Measurements from ENCODE around the gene IQSEC1.

The IQSEC1 gene

GRCh38 chr3:12960497-12960896 lies 112.7 kb downstream of the IQSEC1 start:
- Histone ChIP-seq H3K9ac (ENCODE audit: low read length) (no peak overlapping the region), H3K4me1 (ENCODE audit: control insufficient read depth, insufficient read depth, low read length) (peaks cover 26% of the 10 kb centered on the region), H3K36me3 (ENCODE audit: control insufficient read depth, insufficient read depth, low read length) (no peaks in the 10 kb centered on the region), H3K4me3 (ENCODE audit: low read depth, low read length) (no peak overlapping the region), H3K27ac (ENCODE audit: low read depth, low read length) (no peak overlapping the region), H3K27me3 (ENCODE audit: control insufficient read depth, insufficient read depth, low read length) (no peaks in the 10 kb centered on the region), H3K9me3 (ENCODE audit: control insufficient read depth, insufficient read depth, low read depth, low read length) (no peaks in the 10 kb centered on the region)

- Histone ChIP-seq H3K9ac (ENCODE audit: low read length) (no peak overlapping the region), H3K4me1 (ENCODE audit: control insufficient read depth, insufficient read depth, low read length) (peaks cover 20% of the 10 kb centered on the region), H3K4me3 (ENCODE audit: low read depth, low read length) (no peak overlapping the region)
Measured at GRCh38 chr3:12959838-12960378, 113.3 kb downstream of the IQSEC1 start.

GRCh38 chr3:12959410-12959809 lies 113.8 kb downstream of the IQSEC1 start:
- H3K27me3 ChIP-seq (ENCODE audit: control insufficient read depth, insufficient read depth, low read length) = no peaks in the 10 kb centered on the region
- H3K4me1 ChIP-seq (ENCODE audit: control insufficient read depth, insufficient read depth, low read length) = peaks cover 19% of the 10 kb centered on the region
- H3K36me3 ChIP-seq (ENCODE audit: control insufficient read depth, insufficient read depth, low read length) = no peaks in the 10 kb centered on the region
- no peak overlapping the region for H3K27ac ChIP-seq (ENCODE audit: low read depth, low read length)
- no peaks in the 10 kb centered on the region for H3K9me3 ChIP-seq (ENCODE audit: control insufficient read depth, insufficient read depth, low read depth, low read length)
- no peak overlapping the region for H3K9ac ChIP-seq (ENCODE audit: low read length)
- no peak overlapping the region for H3K4me3 ChIP-seq (ENCODE audit: low read depth, low read length)

More at GRCh38 chr3:12959838-12960378, 113.3 kb downstream of the IQSEC1 start:
- no peaks in the 10 kb centered on the region for H3K9me3 ChIP-seq (ENCODE audit: control insufficient read depth, insufficient read depth, low read depth, low read length)
- H3K27ac ChIP-seq (ENCODE audit: low read depth, low read length) = no peak overlapping the region
- H3K36me3 ChIP-seq (ENCODE audit: control insufficient read depth, insufficient read depth, low read length) = no peaks in the 10 kb centered on the region
- H3K27me3 ChIP-seq (ENCODE audit: control insufficient read depth, insufficient read depth, low read length) = no peaks in the 10 kb centered on the region

- Histone ChIP-seq H3K4me1 (ENCODE audit: control insufficient read depth, insufficient read depth, low read length) (peaks cover 19% of the 10 kb centered on the region), H3K4me3 (ENCODE audit: low read depth, low read length) (no peak overlapping the region), H3K9ac (ENCODE audit: low read length) (no peak overlapping the region), H3K36me3 (ENCODE audit: control insufficient read depth, insufficient read depth, low read length) (no peaks in the 10 kb centered on the region), H3K27me3 (ENCODE audit: control insufficient read depth, insufficient read depth, low read length) (no peaks in the 10 kb centered on the region), H3K27ac (ENCODE audit: low read depth, low read length) (no peak overlapping the region), H3K9me3 (ENCODE audit: control insufficient read depth, insufficient read depth, low read depth, low read length) (no peaks in the 10 kb centered on the region)
Measured at GRCh38 chr3:12957824-12958792, 115.1 kb downstream of the IQSEC1 start.

GRCh38 chr3:12957339-12957738 lies 115.9 kb downstream of the IQSEC1 start:
- no peaks in the 10 kb centered on the region for H3K27me3 ChIP-seq (ENCODE audit: control insufficient read depth, insufficient read depth, low read length)
- no peaks in the 10 kb centered on the region for H3K36me3 ChIP-seq (ENCODE audit: control insufficient read depth, insufficient read depth, low read length)
- H3K4me1 ChIP-seq (ENCODE audit: control insufficient read depth, insufficient read depth, low read length) = peaks cover 19% of the 10 kb centered on the region
- no peak overlapping the region for H3K9ac ChIP-seq (ENCODE audit: low read length)
- H3K4me3 ChIP-seq (ENCODE audit: low read depth, low read length) = no peak overlapping the region
- no peak overlapping the region for H3K27ac ChIP-seq (ENCODE audit: low read depth, low read length)
- H3K9me3 ChIP-seq (ENCODE audit: control insufficient read depth, insufficient read depth, low read depth, low read length) = no peaks in the 10 kb centered on the region

GRCh38 chr3:12956316-12956660 lies 116.9 kb downstream of the IQSEC1 start:
- Histone ChIP-seq H3K27me3 (ENCODE audit: control insufficient read depth, insufficient read depth, low read length) (no peaks in the 10 kb centered on the region), H3K4me1 (ENCODE audit: control insufficient read depth, insufficient read depth, low read length) (peaks cover 19% of the 10 kb centered on the region), H3K9me3 (ENCODE audit: control insufficient read depth, insufficient read depth, low read depth, low read length) (no peaks in the 10 kb centered on the region), H3K4me3 (ENCODE audit: low read depth, low read length) (no peak overlapping the region), H3K27ac (ENCODE audit: low read depth, low read length) (no peak overlapping the region), H3K9ac (ENCODE audit: low read length) (no peak overlapping the region), H3K36me3 (ENCODE audit: control insufficient read depth, insufficient read depth, low read length) (no peaks in the 10 kb centered on the region)

GRCh38 chr3:12955651-12956315 lies 117.4 kb downstream of the IQSEC1 start:
- H3K4me3 ChIP-seq (ENCODE audit: low read depth, low read length) = no peak overlapping the region
- no peak overlapping the region for H3K27ac ChIP-seq (ENCODE audit: low read depth, low read length)
- H3K27me3 ChIP-seq (ENCODE audit: control insufficient read depth, insufficient read depth, low read length) = no peaks in the 10 kb centered on the region
- H3K4me1 ChIP-seq (ENCODE audit: control insufficient read depth, insufficient read depth, low read length) = peaks cover 14% of the 10 kb centered on the region
- no peak overlapping the region for H3K9ac ChIP-seq (ENCODE audit: low read length)
- H3K9me3 ChIP-seq (ENCODE audit: control insufficient read depth, insufficient read depth, low read depth, low read length) = no peaks in the 10 kb centered on the region
- no peaks in the 10 kb centered on the region for H3K36me3 ChIP-seq (ENCODE audit: control insufficient read depth, insufficient read depth, low read length)

GRCh38 chr3:12954891-12955650 lies 118.2 kb downstream of the IQSEC1 start:
- H3K4me3 ChIP-seq (ENCODE audit: low read depth, low read length) = no peak overlapping the region
- no peaks in the 10 kb centered on the region for H3K9me3 ChIP-seq (ENCODE audit: control insufficient read depth, insufficient read depth, low read depth, low read length)
- H3K27ac ChIP-seq (ENCODE audit: low read depth, low read length) = no peak overlapping the region
- H3K4me1 ChIP-seq (ENCODE audit: control insufficient read depth, insufficient read depth, low read length) = peaks cover 7% of the 10 kb centered on the region
- H3K9ac ChIP-seq (ENCODE audit: low read length) = no peak overlapping the region
- no peaks in the 10 kb centered on the region for H3K36me3 ChIP-seq (ENCODE audit: control insufficient read depth, insufficient read depth, low read length)
- no peaks in the 10 kb centered on the region for H3K27me3 ChIP-seq (ENCODE audit: control insufficient read depth, insufficient read depth, low read length)

- Histone ChIP-seq H3K9me3 (ENCODE audit: control insufficient read depth, insufficient read depth, low read depth, low read length) (no peaks in the 10 kb centered on the region), H3K36me3 (ENCODE audit: control insufficient read depth, insufficient read depth, low read length) (no peaks in the 10 kb centered on the region), H3K4me1 (ENCODE audit: control insufficient read depth, insufficient read depth, low read length) (no peaks in the 10 kb centered on the region; the same call in 1 of the 2 replicates), H3K27me3 (ENCODE audit: control insufficient read depth, insufficient read depth, low read length) (no peaks in the 10 kb centered on the region), H3K27ac (ENCODE audit: low read depth, low read length) (no peak overlapping the region), H3K4me3 (ENCODE audit: low read depth, low read length) (no peak overlapping the region), H3K9ac (ENCODE audit: low read length) (no peak overlapping the region)
Measured at GRCh38 chr3:12954180-12954579, 119.0 kb downstream of the IQSEC1 start.

GRCh38 chr3:12953201-12953995 lies 119.8 kb downstream of the IQSEC1 start:
- Histone ChIP-seq H3K9me3 (ENCODE audit: control insufficient read depth, insufficient read depth, low read depth, low read length) (no peaks in the 10 kb centered on the region), H3K4me1 (ENCODE audit: control insufficient read depth, insufficient read depth, low read length) (no peaks in the 10 kb centered on the region; the same call in 1 of the 2 replicates), H3K27me3 (ENCODE audit: control insufficient read depth, insufficient read depth, low read length) (no peaks in the 10 kb centered on the region), H3K9ac (ENCODE audit: low read length) (no peak overlapping the region), H3K36me3 (ENCODE audit: control insufficient read depth, insufficient read depth, low read length) (no peaks in the 10 kb centered on the region), H3K27ac (ENCODE audit: low read depth, low read length) (no peak overlapping the region), H3K4me3 (ENCODE audit: low read depth, low read length) (no peak overlapping the region)
